GM19468 (cell line): Measurements from ENCODE around the gene GALR2.
"Not testable (repeated sequence)": the region's sequence is repeated elsewhere in the genome, so short reads cannot be mapped to it uniquely, and the experiment has no call there.

Experiments used
- ATAC-seq: cut with Tn5 transposase; IDR thresholded peaks from one replicate; pipeline ENCODE4 v1.9.1; 2021; ENCODE audit warnings: mild to moderate bottlenecking, moderate library complexity, moderate number of reproducible peaks; ENCODE audit not compliant: unreplicated experiment; ENCODE audit errors: extremely low read depth

Gene GALR2

DNA sequence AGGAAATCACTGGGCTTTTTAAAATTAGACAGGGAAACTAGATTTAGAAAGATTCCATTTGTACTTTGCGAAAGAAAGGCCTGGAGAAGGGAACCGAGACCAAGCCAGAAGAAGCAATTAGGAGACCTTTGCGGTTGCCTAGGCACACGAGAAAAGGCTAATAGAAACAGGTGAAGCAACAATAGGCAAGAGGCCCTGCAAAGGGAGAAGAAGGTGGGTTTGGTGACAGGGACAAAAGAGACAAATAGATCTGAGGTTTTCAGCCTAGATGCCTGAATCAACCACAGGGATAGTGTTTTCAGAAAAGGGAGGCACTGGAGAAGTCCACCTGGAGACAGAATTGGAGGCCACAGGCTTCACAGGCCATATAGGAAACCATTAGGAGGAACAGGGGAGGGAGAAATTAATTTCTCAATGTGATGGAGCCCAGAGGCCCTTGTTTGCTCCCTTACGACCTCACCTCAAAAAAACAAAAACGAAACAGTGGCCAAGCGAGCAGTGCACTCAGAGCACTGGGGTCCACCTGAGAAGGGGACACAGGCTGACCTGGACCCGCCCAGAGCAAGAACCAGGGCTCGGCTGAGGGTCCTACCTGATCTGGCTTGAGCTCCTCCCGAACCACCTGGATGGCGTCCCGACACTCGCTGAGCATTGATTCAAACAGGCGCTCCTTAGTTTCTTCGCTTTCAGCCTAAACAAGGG is 24.6 kb upstream of the GALR2 start:
- no peak for ATAC-seq

DNA sequence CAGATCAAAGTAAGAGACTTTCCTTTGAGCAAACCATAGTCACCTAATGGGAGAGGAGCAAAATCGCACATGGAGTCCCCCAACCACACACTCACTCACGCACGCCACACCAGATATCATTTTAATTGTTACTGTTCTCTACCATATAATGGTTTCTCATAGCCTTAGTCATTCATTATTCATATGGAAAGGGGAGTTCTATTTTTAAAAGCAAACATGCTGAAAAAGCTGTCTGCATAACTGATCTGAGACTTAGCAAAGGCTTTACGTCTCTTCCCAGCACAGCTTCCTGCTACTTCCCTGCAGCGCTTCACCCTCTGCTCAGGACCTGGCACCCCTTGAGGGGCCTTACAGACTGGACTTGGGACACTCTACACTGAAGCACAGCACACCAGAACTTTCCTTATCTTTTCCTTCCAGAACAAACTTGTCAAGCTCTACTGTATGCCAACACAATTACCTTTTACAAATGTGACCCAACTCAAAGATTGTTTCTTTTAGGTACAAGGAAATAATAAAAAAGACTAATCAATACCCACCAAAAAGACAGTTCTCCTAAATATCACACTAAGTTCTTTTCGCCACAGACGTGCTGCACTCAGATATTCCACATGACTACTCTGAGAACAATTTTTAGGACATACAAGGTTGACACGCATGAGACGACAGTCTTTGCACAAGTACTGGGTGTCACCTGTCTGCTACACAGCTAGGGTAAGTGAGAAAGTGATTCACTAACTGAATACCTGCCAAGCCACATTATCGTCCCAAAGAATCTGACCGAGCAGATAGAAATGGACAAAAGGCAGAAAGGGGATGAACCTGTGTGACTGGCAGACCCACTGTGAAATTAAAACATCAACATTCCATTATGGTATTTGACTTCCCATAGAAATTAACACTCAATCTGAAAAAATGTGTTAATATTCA is 23.8 kb upstream of the GALR2 start:
- ATAC-seq = no peak

- ATAC-seq = no peak
These were observed 23.0 kb upstream of the GALR2 start for GRCh38 chr17:76051561-76051960.

DNA sequence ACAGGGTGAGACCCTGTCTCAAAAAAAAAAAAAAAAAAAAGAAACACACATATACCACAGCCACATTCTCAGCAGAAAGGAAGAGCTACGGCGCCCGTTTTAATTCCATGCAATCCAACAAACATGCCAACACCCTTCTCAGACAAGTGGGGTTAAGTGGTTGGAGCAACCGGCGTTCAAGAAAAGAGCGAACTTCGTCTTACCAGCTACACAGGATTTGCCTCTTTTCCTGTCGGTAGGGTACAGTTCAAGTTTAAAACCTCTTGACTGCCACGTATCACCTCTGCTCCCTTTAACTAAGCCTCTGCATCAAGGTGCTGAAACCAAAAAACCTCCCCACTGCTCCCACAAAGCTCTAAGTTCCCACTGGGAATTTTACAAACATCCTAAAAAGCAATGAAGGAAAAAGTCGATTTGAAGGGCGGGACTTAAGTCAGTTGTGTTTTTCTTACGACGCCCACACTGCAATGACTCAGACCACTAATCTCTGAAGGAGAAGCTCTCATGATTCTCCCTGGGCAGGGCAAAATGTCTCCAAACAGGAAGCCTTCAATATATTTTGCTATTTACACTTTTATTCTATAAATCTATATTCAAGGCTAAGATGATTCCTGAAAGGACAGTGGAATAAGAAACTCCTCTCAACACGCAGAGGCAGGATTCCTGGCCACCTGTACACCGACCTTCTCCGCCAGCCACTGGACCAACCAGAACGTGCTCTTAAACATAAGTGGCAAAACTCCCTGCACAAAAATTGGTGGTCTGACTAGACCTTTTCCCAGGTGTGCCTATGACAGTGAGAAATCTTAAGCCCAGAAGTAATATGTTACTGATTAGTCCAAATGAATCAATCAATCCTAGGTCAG is 21.1 kb upstream of the GALR2 start:
- no peak for ATAC-seq

- no peak for ATAC-seq
These were observed 20.5 kb upstream of the GALR2 start for GRCh38 chr17:76054112-76054476.

GRCh38 chr17:76056882-76057281 is 17.7 kb upstream of the GALR2 start:
- no peak for ATAC-seq

GRCh38 chr17:76058264-76058663 is 16.3 kb upstream of the GALR2 start:
- ATAC-seq = not testable (repeated sequence)

GRCh38 chr17:76063875-76064546 is 10.6 kb upstream of the GALR2 start:
- no peak for ATAC-seq

GRCh38 chr17:76065775-76066174 is 8.8 kb upstream of the GALR2 start:
- no peak for ATAC-seq

GRCh38 chr17:76071531-76072147 is 2.9 kb upstream of the GALR2 start:
- no peak for ATAC-seq

GRCh38 chr17:76072148-76072858 is 2.3 kb upstream of the GALR2 start, which contains the start of gene SRP68:
Gene SRP68 (minus strand): TSS chr17:76072517. CDS start chr17:76072491, 26 bp downstream.
- ATAC-seq = peak; percentile 41

DNA sequence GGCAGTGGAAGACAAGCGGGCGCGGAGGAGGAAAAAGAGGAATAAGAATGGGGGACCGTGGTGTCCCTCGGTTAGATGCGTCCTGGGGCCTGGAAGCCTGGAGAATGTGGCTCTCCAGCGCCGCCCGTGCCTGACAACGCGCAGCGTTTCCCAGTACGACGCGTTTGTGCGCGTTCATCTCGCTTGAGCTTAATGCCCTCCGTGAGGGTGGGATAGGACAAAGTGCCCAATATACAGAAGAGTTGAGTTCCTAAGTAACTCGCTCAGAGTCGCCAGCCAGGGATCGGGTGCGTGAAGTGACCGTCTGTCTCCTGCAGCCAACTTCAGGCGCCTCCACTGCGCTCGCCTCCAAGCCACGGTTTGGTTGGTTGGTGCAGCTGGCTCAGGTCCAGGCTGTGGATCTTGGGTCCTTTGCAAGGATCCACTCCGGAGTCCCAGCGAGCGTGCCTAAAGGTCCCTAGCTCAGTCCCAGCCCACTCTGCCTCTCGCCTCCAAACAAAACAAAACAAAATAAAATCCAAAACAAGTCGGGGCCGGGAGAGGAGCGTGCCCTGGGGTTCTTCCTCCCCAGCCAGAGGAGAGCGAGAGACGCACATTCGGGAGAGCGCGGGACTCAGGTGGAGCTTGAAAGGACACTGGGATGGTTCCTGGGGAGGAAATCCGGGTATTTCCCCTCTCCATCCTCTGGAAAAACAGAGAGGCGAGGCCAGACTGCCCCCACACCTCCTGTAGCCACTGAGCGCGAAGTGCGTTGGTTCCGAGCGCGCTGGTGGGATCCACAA is 974 bp downstream of the GALR2 start:
- no peak for ATAC-seq

GRCh38 chr17:76076146-76076764 is 1.7 kb downstream of the GALR2 start:
- ATAC-seq = no peak

DNA sequence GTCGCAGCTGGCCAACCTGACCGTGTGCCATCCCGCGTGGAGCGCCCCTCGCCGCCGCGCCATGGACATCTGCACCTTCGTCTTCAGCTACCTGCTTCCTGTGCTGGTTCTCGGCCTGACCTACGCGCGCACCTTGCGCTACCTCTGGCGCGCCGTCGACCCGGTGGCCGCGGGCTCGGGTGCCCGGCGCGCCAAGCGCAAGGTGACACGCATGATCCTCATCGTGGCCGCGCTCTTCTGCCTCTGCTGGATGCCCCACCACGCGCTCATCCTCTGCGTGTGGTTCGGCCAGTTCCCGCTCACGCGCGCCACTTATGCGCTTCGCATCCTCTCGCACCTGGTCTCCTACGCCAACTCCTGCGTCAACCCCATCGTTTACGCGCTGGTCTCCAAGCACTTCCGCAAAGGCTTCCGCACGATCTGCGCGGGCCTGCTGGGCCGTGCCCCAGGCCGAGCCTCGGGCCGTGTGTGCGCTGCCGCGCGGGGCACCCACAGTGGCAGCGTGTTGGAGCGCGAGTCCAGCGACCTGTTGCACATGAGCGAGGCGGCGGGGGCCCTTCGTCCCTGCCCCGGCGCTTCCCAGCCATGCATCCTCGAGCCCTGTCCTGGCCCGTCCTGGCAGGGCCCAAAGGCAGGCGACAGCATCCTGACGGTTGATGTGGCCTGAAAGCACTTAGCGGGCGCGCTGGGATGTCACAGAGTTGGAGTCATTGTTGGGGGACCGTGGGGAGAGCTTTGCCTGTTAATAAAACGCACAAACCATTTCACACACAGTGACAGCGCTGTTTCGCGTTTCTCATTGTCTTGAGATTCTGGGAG is 2.4 kb downstream of the GALR2 start:
- no peak for ATAC-seq

DNA sequence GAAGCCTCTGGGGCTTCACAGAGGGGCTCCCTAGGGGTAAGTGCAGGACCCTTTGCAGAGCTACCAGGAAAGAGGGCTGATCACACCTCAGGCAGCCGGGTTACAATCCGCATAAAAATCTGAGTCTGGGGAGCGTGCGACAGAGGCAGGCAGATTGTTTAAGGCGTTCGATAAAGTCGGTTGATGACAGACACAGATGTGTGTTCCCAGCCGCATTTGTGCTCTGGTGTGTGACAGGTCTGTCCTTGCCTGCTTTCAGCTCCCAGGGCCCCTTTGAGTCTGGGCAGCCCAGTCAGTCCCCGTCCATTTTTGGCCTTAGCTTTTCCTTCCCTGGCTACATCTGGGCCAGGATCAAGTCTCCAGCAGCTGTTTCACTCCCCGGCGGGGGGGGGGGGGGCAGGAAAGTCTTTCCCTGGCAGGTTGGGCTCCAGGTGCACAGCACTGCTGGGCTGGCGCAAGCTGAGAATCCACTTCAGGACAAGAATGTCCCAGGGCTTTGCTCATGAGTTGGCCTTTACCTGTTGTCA is 3.1 kb downstream of the GALR2 start:
- no peak for ATAC-seq

DNA sequence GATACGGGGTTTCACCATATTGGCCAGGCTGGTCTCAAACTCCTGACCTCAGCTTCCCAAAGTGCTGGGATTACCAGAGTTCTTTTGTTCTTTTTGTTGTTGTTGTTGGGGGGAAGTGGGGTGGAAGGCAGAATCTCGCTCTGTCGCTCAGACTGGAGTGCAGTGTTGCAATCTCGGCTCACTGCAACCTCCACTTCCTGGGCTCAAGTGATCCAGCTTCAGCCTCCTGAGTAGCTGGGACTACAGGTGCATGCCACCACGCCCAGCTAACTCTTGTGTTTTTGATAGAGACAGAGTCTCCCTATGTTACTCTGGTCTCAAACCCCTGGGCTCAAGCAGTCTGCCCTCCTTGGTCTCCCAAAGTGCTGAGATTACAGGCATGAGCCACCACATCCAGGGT is 3.8 kb downstream of the GALR2 start:
- not testable (repeated sequence) for ATAC-seq
